Neural cell (in vitro differentiated cells): ENCODE measurements around the gene SLC25A52. TPM values are rescaled to one million over a fixed set of nuclear protein-coding genes. Genes with fewer than 3 reads are reported as not detected.
A peak's percentile ranks its signal among the peaks of the same experiment; 100 is the strongest.
"Not testable (repeated sequence)": the region's sequence is repeated elsewhere in the genome, so short reads cannot be mapped to it uniquely, and the experiment has no call there.

Experiments used
- H2AFZ ChIP-seq: fragments of 200-600, 300-800 bp; sonication (generic), shearing (Covaris generic); 2 replicates; pipeline ENCODE4 v1.6.0; 2014; ENCODE audit warnings: low read depth, mild to moderate bottlenecking, antibody characterized with exemption, low read length, moderate library complexity
- H3F3A ChIP-seq: fragments of 200-600 bp; shearing (Covaris generic); 2 replicates; pipeline ENCODE4 v1.6.1; 2016; ENCODE audit warnings: mild to moderate bottlenecking, moderate library complexity, mixed read lengths, antibody characterized with exemption, low read length; ENCODE audit not compliant: insufficient read depth, poor library complexity, severe bottlenecking
- H3K27ac ChIP-seq: fragments of 200-600, 300-800 bp; sonication (generic), shearing (Covaris generic); 2 replicates; pipeline ENCODE4 v1.5.1; 2014; ENCODE audit warnings: mild to moderate bottlenecking, low read length, moderate library complexity
- H3K27me3 ChIP-seq: fragments of 300-800, 200-600 bp; sonication (generic), shearing (Covaris generic); 2 replicates; pipeline ENCODE4 v1.6.0; 2014; ENCODE audit warnings: mild to moderate bottlenecking, low read depth, low read length, moderate library complexity; ENCODE audit not compliant: insufficient read depth
- H3K36me3 ChIP-seq: fragments of 300-800, 200-600 bp; sonication (generic), shearing (Covaris generic); 2 replicates; pipeline ENCODE4 v1.5.1; 2014; ENCODE audit warnings: mild to moderate bottlenecking, antibody characterized with exemption, low read length, moderate library complexity; ENCODE audit not compliant: insufficient read depth
- H3K4me2 ChIP-seq: fragments of 300-800, 200-600 bp; sonication (generic), shearing (Covaris generic); 2 replicates; pipeline ENCODE4 v1.6.0; 2014; ENCODE audit warnings: mild to moderate bottlenecking, low read length
- H3K4me3 ChIP-seq: fragments of 300-800, 200-600 bp; sonication (generic), shearing (Covaris generic); 2 replicates; pipeline ENCODE4 v1.5.1; 2014; ENCODE audit warnings: mild to moderate bottlenecking, low read length, moderate library complexity
- H3K79me2 ChIP-seq: fragments of 200-600 bp; shearing (Covaris generic); replicated peaks from 2 replicates; pipeline ENCODE4 v1.6.0; 2014; ENCODE audit warnings: mild to moderate bottlenecking, low read length, moderate library complexity; ENCODE audit not compliant: insufficient read depth
- H3K9ac ChIP-seq: fragments of 300-800, 200-600 bp; sonication (generic), shearing (Covaris generic); 2 replicates; pipeline ENCODE4 v1.6.1; 2016; ENCODE audit warnings: mild to moderate bottlenecking, low read length, mixed read lengths
- H3K9me2 ChIP-seq: fragments of 200-600 bp; shearing (Covaris generic); 2 replicates; pipeline ENCODE4 v1.6.1; 2016; ENCODE audit warnings: mild to moderate bottlenecking, low read length, mixed read lengths; ENCODE audit not compliant: insufficient read depth
- H3K9me3 ChIP-seq: fragments of 200-600, 300-800 bp; sonication (generic), shearing (Covaris generic); 2 replicates; pipeline ENCODE4 v1.6.1; 2016; ENCODE audit warnings: mild to moderate bottlenecking, mixed run types, low read length, moderate library complexity, mixed read lengths
- H4K20me1 ChIP-seq: fragments of 200-600 bp; shearing (Covaris generic); 2 replicates; pipeline ENCODE4 v1.6.1; 2016; ENCODE audit warnings: mild to moderate bottlenecking, mixed run types; ENCODE audit not compliant: insufficient read depth
- CTCF ChIP-seq: fragments of 450-650 bp; IDR thresholded peaks from 2 replicates; pipeline ENCODE4 v1.5.1; 2014; ENCODE audit warnings: antibody characterized with exemption, mild to moderate bottlenecking, moderate library complexity; ENCODE audit not compliant: poor library complexity, severe bottlenecking
- EZH2 ChIP-seq: fragments of 200-600, 300-800 bp; shearing (Covaris generic), sonication (generic); IDR thresholded peaks from 2 replicates; pipeline ENCODE4 v1.6.1; 2014; ENCODE audit warnings: antibody characterized with exemption, low read length, borderline replicate concordance, mild to moderate bottlenecking; ENCODE audit not compliant: insufficient read depth, poor library complexity, severe bottlenecking
- MXI1 ChIP-seq: fragments of 450-650 bp; conservative IDR thresholded peaks from 2 replicates; pipeline ENCODE4 v1.6.1; 2014; ENCODE audit warnings: antibody characterized with exemption, mild to moderate bottlenecking; ENCODE audit not compliant: poor library complexity, severe bottlenecking
- POLR2AphosphoS5 ChIP-seq: IDR thresholded peaks from 2 replicates; pipeline ENCODE4 v1.6.1; 2012
- RAD21 ChIP-seq: fragments of 450-650 bp; conservative IDR thresholded peaks from 2 replicates; pipeline ENCODE4 v1.6.1; 2014; ENCODE audit warnings: antibody characterized with exemption, mild to moderate bottlenecking, moderate library complexity
- SMC3 ChIP-seq: fragments of 450-650 bp; conservative IDR thresholded peaks from 2 replicates; pipeline ENCODE4 v1.6.1; 2014; ENCODE audit warnings: antibody characterized with exemption, mild to moderate bottlenecking, moderate library complexity; ENCODE audit not compliant: poor library complexity
- TAF1 ChIP-seq: IDR thresholded peaks from 2 replicates; pipeline ENCODE4 v1.6.1; 2012; ENCODE audit warnings: low read depth
- polyA plus RNA-seq: library from polyadenylated mRNA; depleted of rRNA; stranded (reverse); fragments of >200 nt; gene quantifications from 2 replicates; pipeline ENCODE4 v1.2.3, GENCODE V29; 2014
- TF ChIP-seq, protein P1 (sequence below): IDR thresholded peaks from 2 replicates; pipeline ENCODE4 v1.6.1; 2012; ENCODE audit warnings: borderline replicate concordance

The SLC25A52 gene
- polyA plus RNA-seq, 1 donor from 2014 or later, result not detected

DNA sequence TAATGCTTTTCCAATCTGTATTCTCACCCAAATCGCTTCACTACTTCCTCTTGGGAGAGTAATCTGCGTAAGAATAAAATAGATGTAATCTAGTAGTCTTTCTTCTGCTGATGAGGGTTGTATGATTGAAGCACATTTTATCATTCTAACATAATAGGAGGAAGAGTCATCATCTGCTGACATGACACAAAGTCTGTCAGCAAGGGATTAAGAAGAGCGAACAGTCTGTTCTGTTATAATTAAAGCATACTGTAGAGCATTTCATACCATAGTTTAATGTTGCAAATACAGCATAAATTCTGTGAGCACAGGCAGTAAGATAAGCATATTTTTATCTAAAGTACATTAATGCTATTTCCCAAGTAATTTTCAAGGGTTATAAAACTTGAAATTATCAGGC is 10.4 kb downstream of the SLC25A52 start:
- no peaks in the 10 kb centered on the region for H3F3A ChIP-seq
- H4K20me1 ChIP-seq, result no peaks in the 10 kb centered on the region
- peak; percentile 39 for TF ChIP-seq POLR2AphosphoS5
- no peak for TF ChIP-seq SMC3
- peak overlapping the region; percentile 31 for H3K27ac ChIP-seq
- H3K9me3 ChIP-seq, result peaks cover 3% of the 10 kb centered on the region
- no peak overlapping the region for H3K4me3 ChIP-seq
- no peaks in the 10 kb centered on the region for H3K27me3 ChIP-seq
- H3K9ac ChIP-seq, result no peak overlapping the region
- no peak overlapping the region for H2AFZ ChIP-seq
- no peaks in the 10 kb centered on the region for H3K36me3 ChIP-seq
- no peaks in the 10 kb centered on the region for H3K9me2 ChIP-seq
- no peak overlapping the region for H3K4me2 ChIP-seq
- no peaks in the 10 kb centered on the region for H3K79me2 ChIP-seq

GRCh38 chr18:31746396-31746795 is 14.3 kb downstream of the SLC25A52 start:
- no peaks in the 10 kb centered on the region for H3K27me3 ChIP-seq
- H2AFZ ChIP-seq, result no peak overlapping the region
- no peaks in the 10 kb centered on the region for H4K20me1 ChIP-seq
- H3K4me3 ChIP-seq, result no peak overlapping the region
- no peak overlapping the region for H3K27ac ChIP-seq
- no peaks in the 10 kb centered on the region for H3K9me2 ChIP-seq
- no peaks in the 10 kb centered on the region for H3F3A ChIP-seq
- H3K79me2 ChIP-seq, result no peaks in the 10 kb centered on the region
- no peak for TF ChIP-seq RAD21
- no peaks in the 10 kb centered on the region for H3K36me3 ChIP-seq
- no peak overlapping the region for H3K4me2 ChIP-seq
- no peak overlapping the region for H3K9ac ChIP-seq
- no peaks in the 10 kb centered on the region for H3K9me3 ChIP-seq

- Histone ChIP-seq H3K36me3 (no peaks in the 10 kb centered on the region), H3K27ac (no peak overlapping the region), H3K9me3 (no peaks in the 10 kb centered on the region), H4K20me1 (no peaks in the 10 kb centered on the region), H2AFZ (no peak overlapping the region), H3K9me2 (no peaks in the 10 kb centered on the region), H3K9ac (no peak overlapping the region), H3K4me2 (no peak overlapping the region), H3K79me2 (no peaks in the 10 kb centered on the region), H3K4me3 (no peak overlapping the region), H3K27me3 (no peaks in the 10 kb centered on the region), H3F3A (no peaks in the 10 kb centered on the region)
- no peak for TF ChIP-seq RAD21
- TF ChIP-seq TAF1, result no peak
These were observed 16.2 kb downstream of the SLC25A52 start for GRCh38 chr18:31744321-31745067.

DNA sequence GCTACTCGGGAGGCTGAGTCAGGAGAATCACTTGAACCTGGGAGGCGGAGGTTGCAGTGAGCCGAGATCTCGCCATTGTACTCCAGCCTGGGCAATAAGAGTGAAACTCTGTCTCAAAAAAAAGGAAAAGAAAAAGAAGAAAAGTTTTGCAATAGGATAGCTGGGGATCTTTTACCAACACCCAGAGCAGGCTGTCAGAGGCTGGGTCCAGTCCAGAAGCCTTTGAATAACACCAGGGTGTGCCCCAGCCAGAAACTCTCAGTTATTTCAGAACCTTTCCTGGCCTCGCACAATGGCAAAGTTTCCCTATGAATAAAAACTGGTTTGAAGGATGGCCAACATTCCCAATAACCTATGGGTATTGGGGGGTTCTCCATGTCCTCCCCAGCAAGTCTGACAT is 17.1 kb downstream of the SLC25A52 start:
- H3K9ac ChIP-seq, H3K27me3 ChIP-seq, H3K9me2 ChIP-seq, H3K4me2 ChIP-seq, H3K4me3 ChIP-seq, H2AFZ ChIP-seq, H3K9me3 ChIP-seq, H4K20me1 ChIP-seq, H3K36me3 ChIP-seq, H3K27ac ChIP-seq, H3K79me2 ChIP-seq, H3F3A ChIP-seq: not testable (repeated sequence)

- Histone ChIP-seq H3K4me3 (no peak overlapping the region), H4K20me1 (no peaks in the 10 kb centered on the region), H2AFZ (no peak overlapping the region), H3K27ac (no peak overlapping the region), H3K4me2 (no peak overlapping the region), H3K36me3 (no peaks in the 10 kb centered on the region), H3K79me2 (no peaks in the 10 kb centered on the region), H3K9me3 (no peaks in the 10 kb centered on the region), H3K9ac (no peak overlapping the region), H3K27me3 (no peaks in the 10 kb centered on the region), H3K9me2 (no peaks in the 10 kb centered on the region), H3F3A (no peaks in the 10 kb centered on the region)
- TF ChIP-seq, protein P1, sequence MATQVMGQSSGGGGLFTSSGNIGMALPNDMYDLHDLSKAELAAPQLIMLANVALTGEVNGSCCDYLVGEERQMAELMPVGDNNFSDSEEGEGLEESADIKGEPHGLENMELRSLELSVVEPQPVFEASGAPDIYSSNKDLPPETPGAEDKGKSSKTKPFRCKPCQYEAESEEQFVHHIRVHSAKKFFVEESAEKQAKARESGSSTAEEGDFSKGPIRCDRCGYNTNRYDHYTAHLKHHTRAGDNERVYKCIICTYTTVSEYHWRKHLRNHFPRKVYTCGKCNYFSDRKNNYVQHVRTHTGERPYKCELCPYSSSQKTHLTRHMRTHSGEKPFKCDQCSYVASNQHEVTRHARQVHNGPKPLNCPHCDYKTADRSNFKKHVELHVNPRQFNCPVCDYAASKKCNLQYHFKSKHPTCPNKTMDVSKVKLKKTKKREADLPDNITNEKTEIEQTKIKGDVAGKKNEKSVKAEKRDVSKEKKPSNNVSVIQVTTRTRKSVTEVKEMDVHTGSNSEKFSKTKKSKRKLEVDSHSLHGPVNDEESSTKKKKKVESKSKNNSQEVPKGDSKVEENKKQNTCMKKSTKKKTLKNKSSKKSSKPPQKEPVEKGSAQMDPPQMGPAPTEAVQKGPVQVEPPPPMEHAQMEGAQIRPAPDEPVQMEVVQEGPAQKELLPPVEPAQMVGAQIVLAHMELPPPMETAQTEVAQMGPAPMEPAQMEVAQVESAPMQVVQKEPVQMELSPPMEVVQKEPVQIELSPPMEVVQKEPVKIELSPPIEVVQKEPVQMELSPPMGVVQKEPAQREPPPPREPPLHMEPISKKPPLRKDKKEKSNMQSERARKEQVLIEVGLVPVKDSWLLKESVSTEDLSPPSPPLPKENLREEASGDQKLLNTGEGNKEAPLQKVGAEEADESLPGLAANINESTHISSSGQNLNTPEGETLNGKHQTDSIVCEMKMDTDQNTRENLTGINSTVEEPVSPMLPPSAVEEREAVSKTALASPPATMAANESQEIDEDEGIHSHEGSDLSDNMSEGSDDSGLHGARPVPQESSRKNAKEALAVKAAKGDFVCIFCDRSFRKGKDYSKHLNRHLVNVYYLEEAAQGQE, result no peak
- TF ChIP-seq EZH2, result no peak
- peak; percentile 57 for TF ChIP-seq RAD21
- no peak for TF ChIP-seq TAF1
- TF ChIP-seq MXI1, result no peak
- peak; percentile 66 for TF ChIP-seq CTCF
These were observed 19.5 kb downstream of the SLC25A52 start for GRCh38 chr18:31741097-31741735.
